GM12891 (cell line): ENCODE results near the gene BSPRY.
"Not testable (repeated sequence)": the region's sequence is repeated elsewhere in the genome, so short reads cannot be mapped to it uniquely, and the experiment has no call there.

ENCODE experiments used
- PAX5 ChIP-seq: IDR thresholded peaks from 2 replicates; pipeline ENCODE4 v1.6.1; 2011; ENCODE audit warnings: low read length, moderate library complexity, mild to moderate bottlenecking; ENCODE audit not compliant: insufficient read depth, severe bottlenecking
- POLR2A ChIP-seq: IDR thresholded peaks from 2 replicates; pipeline ENCODE4 v1.6.1; 2011; ENCODE audit warnings: low read depth, low read length, control low read depth
- POLR2AphosphoS5 ChIP-seq: IDR thresholded peaks from 2 replicates; pipeline ENCODE4 v1.6.1; 2011; ENCODE audit warnings: low read depth, low read length, control low read depth
- TAF1 ChIP-seq: IDR thresholded peaks from 2 replicates; pipeline ENCODE4 v1.6.1; 2011; ENCODE audit warnings: low read depth, low read length, control low read depth

GRCh38 chr9:113381441-113381840, 32.1 kb downstream of the BSPRY start:
- TF ChIP-seq POLR2A, POLR2AphosphoS5, TAF1, PAX5: not testable (repeated sequence)
